NCI-H146 treated with DMSO at 0.1 percent for 48 hours (cell line): ENCODE data around the gene ZKSCAN1.

Source experiments
- DNase-seq: peaks from one replicate; lab custom pipeline; 2025; ENCODE audit not compliant: unreplicated experiment; lab: John Stamatoyannopoulos, UW

Gene ZKSCAN1

DNA sequence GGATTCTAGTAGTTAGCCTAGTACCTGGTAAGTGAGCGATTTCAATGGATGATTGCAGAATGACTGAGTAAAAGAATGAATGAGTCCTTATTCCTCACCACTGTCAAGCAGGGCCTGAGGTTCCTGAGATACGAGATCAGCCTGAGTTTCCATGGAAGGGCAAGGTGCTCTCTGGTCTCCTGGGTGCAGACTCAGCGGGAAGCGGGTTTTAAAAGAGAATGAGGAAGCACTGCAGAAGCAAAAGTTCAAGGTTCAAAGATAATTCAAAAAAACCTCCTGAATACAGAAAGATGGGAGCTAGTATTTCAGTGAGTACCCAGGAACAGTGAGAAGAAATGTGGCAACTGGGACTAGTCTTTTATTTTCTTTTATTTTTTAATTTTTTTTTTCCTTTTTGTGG is 61.8 kb downstream of the ZKSCAN1 start:
- DNase-seq, result no peak

- DNase-seq, result no peak
Observed at GRCh38 chr7:100079024-100079560, 63.7 kb downstream of the ZKSCAN1 start.

DNA sequence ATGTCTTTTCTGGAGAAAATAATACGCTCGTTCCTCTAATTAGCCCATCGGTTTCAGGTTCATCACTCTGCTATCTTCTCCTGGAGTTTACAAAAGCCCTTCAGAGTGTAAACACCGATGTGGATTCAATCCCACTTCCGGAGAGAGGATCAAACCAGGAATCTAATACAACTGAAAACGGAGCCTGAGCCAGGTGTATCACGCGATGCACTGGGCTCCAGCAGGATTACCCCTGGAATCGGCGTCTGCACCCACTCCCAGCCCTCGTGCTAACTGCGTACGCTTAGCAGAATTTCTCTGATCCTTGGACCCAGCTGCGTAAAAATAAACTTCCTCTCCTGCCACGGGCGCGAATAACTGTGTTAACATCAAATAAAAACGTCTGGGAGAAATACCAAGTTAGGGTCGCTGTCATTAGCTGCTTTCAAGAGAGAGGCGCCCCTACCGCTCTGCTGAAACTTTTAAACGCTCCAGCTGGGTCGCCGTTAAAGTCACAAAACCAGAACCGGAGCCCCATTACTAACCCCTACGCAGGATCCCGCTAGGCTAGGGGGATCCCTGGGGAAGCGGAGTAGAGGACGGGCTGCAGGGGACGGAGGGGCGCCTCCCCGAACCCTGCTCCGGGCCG is 65.6 kb downstream of the ZKSCAN1 start:
- DNase-seq, result peak; percentile 35

- peak; percentile 96 for DNase-seq
Observed at GRCh38 chr7:100081535-100082102, 66.2 kb downstream of the ZKSCAN1 start, which contains the start of gene ZNF3. TSS of gene ZNF3 (minus strand) at chr7:100081723. CDS start at chr7:100077357, 4,366 bp downstream.

DNA sequence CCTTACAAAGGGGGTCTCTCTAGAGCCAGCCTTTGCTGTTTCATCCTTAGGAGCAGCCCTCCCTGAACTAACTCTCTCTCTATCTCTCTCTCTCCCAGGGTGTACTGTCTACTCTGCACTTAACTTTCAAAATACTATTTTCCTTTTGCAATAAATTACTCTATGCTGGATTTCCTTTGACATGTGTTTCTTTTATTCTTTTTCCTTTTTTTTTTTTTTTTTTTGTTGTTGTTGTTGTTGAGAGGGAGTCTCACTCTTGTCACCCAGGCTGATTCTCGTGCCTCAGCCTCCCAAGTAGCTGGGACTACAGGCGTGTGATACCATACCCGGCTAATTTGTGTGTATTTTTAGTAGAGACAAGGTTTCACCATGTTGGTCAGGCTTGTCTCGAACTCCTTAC is 67.6 kb downstream of the ZKSCAN1 start:
- DNase-seq, result no peak

DNA sequence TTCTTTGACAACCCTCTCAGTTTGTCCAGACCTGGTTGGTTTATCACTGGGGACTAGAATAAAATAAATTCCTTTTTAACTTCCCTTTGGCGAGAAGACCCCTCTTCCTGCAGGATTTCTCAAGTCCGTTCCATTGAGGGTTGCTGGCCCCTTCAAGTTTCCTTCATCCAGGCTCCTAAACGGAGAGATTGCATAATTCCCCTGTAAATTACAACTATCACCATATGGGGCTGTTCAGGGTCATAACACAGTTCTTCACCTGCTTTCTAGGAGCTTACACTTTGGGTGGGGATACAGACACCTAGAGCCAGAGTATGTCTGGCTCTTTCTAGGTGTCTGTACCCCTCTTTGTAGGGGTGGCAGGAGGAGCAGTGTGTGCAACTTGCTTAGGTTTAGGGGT is 70.1 kb downstream of the ZKSCAN1 start:
- no peak for DNase-seq

DNA sequence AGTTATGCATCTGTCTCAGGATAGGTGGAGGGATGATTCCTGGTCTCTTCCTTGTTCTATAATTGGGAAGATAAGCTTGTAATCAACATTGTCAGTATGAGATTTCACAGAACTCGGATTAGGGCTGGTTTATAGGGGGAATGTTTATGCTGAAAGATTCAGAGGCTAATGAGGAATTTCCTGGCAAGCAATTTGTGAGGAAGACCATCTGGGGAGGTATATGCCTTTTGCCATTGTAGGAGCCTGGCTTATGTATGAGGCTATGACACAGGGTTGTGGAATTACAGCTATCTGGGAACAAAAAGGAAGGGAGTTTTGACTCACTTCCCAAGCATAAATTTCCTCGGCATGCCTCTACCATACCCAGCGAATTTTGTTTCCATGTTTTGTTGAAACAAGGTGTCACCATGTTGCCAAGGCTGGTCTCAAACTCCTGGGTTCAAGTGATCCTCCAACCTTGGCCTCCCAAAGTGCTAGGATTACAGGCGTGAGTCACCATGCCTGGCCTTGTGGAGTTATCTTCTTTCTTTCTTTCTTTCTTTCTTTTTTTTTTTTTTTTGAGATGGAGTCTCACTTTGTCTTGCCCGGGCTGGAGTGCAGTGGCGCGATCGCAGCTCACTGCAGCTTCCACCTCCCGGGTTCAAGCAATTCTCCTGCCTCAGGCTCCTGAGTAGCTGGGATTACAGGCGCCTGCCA is 71.8 kb downstream of the ZKSCAN1 start:
- no peak for DNase-seq

DNA sequence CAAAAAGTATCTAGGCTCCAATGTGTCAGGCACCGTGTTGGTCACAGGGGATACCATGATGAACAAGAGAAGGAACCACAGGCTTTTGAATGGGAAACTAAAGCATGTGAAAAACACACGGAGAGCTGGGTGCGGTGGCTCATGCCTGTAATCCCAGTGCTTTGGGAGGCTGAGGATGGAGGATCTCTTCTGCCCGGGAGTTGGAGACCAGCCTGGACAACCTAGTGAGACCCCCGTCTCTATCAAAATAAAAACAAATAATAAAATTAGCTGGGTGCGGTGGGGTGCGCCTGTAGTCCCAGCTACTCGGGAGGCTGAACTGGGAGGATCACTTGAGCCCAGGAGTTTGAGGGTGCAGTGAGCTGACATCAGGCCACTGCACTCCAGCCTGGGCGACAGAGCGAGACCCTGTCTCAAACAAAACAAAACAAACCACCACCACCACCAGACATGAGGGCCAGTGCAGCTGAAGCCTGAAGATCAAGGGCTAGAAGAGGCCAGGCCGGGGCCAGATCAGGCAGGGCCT is 72.8 kb downstream of the ZKSCAN1 start:
- no peak for DNase-seq

GRCh38 chr7:100088621-100089457 is 73.4 kb downstream of the ZKSCAN1 start, which contains the start of gene COPS6:
TSS of gene COPS6 (plus strand) at chr7:100088969. CDS start at chr7:100088991, 22 bp downstream.
- DNase-seq, result peak; percentile 36

GRCh38 chr7:100089458-100090196 is 74.2 kb downstream of the ZKSCAN1 start:
- DNase-seq, result no peak

GRCh38 chr7:100090527-100091410 is 75.4 kb downstream of the ZKSCAN1 start:
- DNase-seq, result no peak
